Thyroid gland (tissue), 4 donors: Measurements from ENCODE around the gene CCDC107.

ENCODE experiments used
- POLR2A ChIP-seq, 2 donors: fragments of 450-650 bp; IDR thresholded peaks; one replicate each; pipeline ENCODE4 v1.6.1; 2017; ENCODE audit warnings: antibody characterized with exemption in 2 of 2, mild to moderate bottlenecking in 2 of 2, moderate library complexity in 1 of 2
- TF ChIP-seq, protein P1 (sequence below), 6 experiments: fragments of 200-600 bp in 3 of 6; fragments of 450-650 bp in 3 of 6; sonication (generic) in 3 of 6; IDR thresholded peaks; one replicate each; pipeline ENCODE4 v1.5.1; 2016 to 2019; ENCODE audit warnings: antibody characterized with exemption in 6 of 6, mild to moderate bottlenecking in 2 of 6, inconsistent platforms in 1 of 6, moderate library complexity in 1 of 6

DNA sequence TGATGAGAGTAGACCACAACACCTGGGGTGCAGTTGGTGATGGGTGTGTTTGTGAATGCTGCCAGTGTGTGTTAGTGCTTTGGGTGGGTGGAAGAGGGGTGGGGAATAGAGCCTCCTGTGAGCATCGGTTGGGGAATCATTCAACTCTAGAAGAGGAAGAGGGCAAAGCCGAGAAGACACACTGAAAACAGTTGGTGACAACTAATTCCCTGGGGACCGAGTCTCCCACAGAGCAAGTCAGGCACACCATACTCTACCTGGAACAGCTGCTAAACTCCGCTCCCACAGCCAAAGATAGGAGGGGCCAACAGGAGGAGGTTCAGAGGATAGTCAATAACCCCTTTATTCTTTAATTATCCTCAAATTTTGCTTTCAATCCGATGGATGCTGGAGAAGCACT, 8.5 kb downstream of the CCDC107 start:
- TF ChIP-seq, protein P1, sequence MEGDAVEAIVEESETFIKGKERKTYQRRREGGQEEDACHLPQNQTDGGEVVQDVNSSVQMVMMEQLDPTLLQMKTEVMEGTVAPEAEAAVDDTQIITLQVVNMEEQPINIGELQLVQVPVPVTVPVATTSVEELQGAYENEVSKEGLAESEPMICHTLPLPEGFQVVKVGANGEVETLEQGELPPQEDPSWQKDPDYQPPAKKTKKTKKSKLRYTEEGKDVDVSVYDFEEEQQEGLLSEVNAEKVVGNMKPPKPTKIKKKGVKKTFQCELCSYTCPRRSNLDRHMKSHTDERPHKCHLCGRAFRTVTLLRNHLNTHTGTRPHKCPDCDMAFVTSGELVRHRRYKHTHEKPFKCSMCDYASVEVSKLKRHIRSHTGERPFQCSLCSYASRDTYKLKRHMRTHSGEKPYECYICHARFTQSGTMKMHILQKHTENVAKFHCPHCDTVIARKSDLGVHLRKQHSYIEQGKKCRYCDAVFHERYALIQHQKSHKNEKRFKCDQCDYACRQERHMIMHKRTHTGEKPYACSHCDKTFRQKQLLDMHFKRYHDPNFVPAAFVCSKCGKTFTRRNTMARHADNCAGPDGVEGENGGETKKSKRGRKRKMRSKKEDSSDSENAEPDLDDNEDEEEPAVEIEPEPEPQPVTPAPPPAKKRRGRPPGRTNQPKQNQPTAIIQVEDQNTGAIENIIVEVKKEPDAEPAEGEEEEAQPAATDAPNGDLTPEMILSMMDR (IDR thresholded peaks at IDR 0.05): no peak
- no peak for TF ChIP-seq POLR2A (IDR thresholded peaks at IDR 0.05)
